Activated CD4-positive, alpha-beta T cell treated with anti-CD3 and anti-CD28 coated beads, Interleukin-2, Interleukin-6, amounts not matched to agents 100 ng/mL and 50 ng/mL, durations not matched to agents 16 hours and 8 hours (primary cell): ENCODE measurements around the gene PLIN5.

ENCODE experiments used
- DNase-seq: peaks from one replicate; pipeline ENCODE4 v3.0.0-alpha.2; 2020

PLIN5 gene

DNA sequence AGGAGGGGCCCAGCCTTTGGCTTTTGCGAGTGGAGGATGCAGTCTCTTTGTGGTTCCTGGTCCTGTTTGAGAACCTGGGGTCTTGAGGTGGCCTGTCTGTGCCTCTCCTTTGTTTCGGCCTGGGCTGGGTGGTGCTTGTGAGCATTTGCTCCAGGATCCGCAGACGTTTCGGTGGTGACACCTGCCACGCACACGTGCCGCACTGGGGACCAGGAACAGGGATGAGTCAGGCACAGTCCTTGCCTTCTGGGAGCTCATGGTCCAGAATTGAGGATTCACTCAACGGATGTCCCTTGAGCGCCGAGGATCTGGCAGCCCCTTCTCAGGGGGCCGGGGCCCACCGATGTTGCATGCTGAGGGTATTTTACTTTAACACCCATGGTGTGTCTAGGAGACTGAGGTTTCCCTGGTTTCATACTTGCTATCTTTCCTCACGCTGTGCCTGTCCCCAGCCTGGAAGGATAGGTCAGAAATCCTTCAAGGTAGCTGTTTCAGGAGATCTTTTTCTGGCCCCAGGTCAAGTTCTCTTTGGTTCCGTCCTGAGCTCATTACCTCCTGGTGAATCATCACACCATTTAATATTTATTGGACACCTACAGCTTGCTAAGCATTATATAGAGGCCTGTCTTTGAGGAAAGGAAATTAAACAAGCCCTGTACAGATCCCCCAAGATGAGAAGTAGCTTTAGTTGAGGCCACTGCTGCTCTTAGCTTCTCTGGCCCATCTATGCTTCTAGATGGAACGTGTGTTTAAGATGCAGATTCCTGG, 57.8 kb downstream of the PLIN5 start:
- no peak for DNase-seq

DNA sequence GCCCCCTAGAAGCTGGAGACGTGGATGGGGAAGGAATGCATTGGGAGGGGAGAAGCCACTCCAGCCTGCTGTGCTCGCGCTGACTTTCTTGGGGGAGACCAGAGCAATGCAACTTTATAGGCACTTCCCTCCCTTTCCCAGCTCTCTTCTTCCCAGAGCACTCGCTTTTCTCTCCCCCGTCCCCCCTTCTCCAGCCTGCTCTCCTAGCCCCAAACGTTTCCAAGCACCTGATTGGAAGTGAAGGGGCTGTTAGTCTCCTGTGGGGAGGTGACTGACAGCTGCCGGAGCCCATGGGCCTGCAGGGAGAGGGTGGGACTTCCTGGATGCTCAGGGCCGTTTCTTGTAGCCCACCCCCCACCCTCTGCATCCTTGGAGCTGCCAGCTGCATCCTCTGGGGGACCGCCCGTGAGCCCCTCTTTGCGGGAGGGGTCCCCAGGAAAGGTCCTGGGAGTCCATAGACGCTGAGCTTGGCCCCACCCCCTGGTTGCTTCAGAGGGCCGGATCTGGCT, 60.5 kb downstream of the PLIN5 start:
- peak; percentile 49 for DNase-seq

DNA sequence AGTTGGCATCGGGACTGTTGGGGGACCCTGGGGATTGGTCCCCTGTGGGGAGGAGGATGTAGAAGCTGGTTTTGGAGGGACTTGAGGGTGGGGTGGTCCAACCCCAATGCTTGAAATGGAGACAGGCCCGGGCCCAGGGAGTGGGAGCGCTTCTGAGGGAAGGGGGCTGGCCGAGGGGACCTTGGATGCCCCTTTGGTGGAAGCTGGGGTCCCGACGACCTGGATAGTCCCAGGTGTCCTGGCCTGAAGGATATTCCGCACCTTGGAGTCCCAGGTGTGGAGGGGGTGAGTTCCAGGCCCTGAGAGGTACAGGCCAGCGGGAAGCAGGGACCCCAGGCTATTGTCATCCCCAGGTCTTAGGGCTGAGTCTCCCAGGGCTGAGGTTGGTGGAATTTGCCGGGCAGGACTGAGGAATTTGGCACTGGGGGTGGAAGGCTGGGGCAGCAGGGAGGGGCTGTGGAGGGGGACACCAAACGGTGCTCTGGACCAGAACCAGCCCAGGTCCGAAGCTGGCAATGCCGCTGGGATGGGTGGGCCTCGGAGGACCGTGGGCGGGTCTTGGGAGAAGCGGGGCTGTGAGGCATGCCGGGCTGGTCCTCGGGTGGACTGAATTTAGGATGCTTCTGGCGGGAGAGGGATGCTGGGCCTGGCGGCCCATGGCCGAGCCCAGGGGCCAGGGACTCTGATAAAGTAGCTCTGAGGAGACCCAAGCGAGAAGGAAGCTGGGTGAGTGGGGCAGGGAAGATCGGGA, 61.1 kb downstream of the PLIN5 start:
- DNase-seq, result no peak

DNA sequence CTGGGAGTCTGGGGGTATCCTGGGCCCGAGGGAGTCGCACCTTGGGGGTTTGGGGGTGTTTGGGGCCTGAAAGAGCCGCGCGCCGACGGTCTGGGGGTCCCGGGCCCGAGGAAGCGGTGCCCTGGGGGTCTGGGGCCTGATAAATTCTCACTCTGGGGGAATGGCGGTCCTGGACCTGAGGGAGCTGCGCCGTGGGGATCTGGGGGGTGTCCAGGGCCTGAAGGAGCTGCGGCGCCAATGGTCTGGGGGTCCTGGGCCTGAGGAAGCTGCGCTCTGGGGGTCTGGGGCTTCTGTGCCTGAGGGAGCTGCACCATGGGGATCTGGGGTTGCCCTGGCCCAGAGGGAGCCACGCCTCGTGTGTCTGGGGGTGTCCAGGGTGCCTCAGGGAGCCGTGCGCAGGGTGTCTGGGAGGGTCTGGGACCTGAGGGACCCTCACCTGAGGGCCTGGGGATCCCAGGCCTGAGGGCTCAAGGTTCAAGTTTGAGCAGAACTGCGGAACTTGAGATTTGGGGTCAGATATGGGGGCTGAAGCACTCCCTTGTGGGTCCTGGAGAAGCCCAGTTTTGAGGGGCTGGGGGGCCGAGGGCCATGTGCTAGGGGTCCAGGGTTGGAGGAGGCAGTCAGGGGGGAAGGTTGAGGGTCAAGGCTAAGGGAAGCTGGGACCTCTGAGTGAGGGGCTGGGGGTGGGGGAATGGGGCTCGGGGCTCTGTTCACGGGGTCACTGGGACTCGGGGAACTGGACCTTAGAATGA, 61.8 kb downstream of the PLIN5 start:
- no peak for DNase-seq
